Neural cell (in vitro differentiated cells): ENCODE data around the gene DIRAS2.

ENCODE experiments used
- EP300 ChIP-seq: fragments of 450-650 bp; conservative IDR thresholded peaks from 2 replicates; pipeline ENCODE4 v1.6.1; 2014; ENCODE audit warnings: antibody characterized with exemption, mild to moderate bottlenecking, moderate library complexity; ENCODE audit not compliant: poor library complexity, severe bottlenecking
- EZH2 ChIP-seq: fragments of 200-600, 300-800 bp; shearing (Covaris generic), sonication (generic); IDR thresholded peaks from 2 replicates; pipeline ENCODE4 v1.6.1; 2014; ENCODE audit warnings: antibody characterized with exemption, low read length, borderline replicate concordance, mild to moderate bottlenecking; ENCODE audit not compliant: insufficient read depth, poor library complexity, severe bottlenecking
- MXI1 ChIP-seq: fragments of 450-650 bp; conservative IDR thresholded peaks from 2 replicates; pipeline ENCODE4 v1.6.1; 2014; ENCODE audit warnings: antibody characterized with exemption, mild to moderate bottlenecking; ENCODE audit not compliant: poor library complexity, severe bottlenecking
- POLR2AphosphoS5 ChIP-seq: IDR thresholded peaks from 2 replicates; pipeline ENCODE4 v1.6.1; 2012
- TF ChIP-seq, protein P1 (sequence below): fragments of 450-650 bp; IDR thresholded peaks from 2 replicates; pipeline ENCODE4 v1.5.1; 2014; ENCODE audit warnings: antibody characterized with exemption, mild to moderate bottlenecking, moderate library complexity; ENCODE audit not compliant: poor library complexity, severe bottlenecking
- TF ChIP-seq, protein P2 (sequence below): IDR thresholded peaks from 2 replicates; pipeline ENCODE4 v1.6.1; 2012; ENCODE audit warnings: borderline replicate concordance

DNA sequence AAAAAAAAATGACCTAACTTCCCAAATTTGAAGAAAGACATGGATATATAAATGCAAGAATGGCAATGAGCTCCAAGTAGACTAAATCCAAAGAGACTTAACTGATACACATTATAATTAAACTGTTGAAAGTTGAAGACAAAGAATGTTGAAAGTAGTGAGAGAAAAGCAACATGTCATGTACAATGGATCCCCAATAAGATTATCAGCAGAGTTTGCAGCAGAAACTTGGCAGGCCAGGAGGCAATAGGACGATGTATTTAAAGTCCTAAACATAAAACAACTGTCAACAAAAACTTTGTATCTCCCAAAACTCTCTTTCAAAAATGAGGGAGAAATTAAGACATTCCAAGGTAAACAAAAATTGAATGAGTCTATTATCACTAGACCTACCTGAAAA is 8.6 kb upstream of the DIRAS2 start:
- TF ChIP-seq, protein P1, sequence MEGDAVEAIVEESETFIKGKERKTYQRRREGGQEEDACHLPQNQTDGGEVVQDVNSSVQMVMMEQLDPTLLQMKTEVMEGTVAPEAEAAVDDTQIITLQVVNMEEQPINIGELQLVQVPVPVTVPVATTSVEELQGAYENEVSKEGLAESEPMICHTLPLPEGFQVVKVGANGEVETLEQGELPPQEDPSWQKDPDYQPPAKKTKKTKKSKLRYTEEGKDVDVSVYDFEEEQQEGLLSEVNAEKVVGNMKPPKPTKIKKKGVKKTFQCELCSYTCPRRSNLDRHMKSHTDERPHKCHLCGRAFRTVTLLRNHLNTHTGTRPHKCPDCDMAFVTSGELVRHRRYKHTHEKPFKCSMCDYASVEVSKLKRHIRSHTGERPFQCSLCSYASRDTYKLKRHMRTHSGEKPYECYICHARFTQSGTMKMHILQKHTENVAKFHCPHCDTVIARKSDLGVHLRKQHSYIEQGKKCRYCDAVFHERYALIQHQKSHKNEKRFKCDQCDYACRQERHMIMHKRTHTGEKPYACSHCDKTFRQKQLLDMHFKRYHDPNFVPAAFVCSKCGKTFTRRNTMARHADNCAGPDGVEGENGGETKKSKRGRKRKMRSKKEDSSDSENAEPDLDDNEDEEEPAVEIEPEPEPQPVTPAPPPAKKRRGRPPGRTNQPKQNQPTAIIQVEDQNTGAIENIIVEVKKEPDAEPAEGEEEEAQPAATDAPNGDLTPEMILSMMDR: no peak
- no peak for TF ChIP-seq MXI1
- TF ChIP-seq, protein P2, sequence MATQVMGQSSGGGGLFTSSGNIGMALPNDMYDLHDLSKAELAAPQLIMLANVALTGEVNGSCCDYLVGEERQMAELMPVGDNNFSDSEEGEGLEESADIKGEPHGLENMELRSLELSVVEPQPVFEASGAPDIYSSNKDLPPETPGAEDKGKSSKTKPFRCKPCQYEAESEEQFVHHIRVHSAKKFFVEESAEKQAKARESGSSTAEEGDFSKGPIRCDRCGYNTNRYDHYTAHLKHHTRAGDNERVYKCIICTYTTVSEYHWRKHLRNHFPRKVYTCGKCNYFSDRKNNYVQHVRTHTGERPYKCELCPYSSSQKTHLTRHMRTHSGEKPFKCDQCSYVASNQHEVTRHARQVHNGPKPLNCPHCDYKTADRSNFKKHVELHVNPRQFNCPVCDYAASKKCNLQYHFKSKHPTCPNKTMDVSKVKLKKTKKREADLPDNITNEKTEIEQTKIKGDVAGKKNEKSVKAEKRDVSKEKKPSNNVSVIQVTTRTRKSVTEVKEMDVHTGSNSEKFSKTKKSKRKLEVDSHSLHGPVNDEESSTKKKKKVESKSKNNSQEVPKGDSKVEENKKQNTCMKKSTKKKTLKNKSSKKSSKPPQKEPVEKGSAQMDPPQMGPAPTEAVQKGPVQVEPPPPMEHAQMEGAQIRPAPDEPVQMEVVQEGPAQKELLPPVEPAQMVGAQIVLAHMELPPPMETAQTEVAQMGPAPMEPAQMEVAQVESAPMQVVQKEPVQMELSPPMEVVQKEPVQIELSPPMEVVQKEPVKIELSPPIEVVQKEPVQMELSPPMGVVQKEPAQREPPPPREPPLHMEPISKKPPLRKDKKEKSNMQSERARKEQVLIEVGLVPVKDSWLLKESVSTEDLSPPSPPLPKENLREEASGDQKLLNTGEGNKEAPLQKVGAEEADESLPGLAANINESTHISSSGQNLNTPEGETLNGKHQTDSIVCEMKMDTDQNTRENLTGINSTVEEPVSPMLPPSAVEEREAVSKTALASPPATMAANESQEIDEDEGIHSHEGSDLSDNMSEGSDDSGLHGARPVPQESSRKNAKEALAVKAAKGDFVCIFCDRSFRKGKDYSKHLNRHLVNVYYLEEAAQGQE: no peak
- no peak for TF ChIP-seq EP300
- no peak for TF ChIP-seq EZH2
- no peak for TF ChIP-seq POLR2AphosphoS5
